Measurements from ENCODE around the gene OR51B4. TPM values are rescaled to one million over a fixed set of nuclear protein-coding genes. Genes with fewer than 3 reads are reported as not detected.
"Not testable (repeated sequence)": the region's sequence is repeated elsewhere in the genome, so short reads cannot be mapped to it uniquely, and the experiment has no call there.

Gene OR51B4
- total RNA-seq, result not detected

GRCh38 chr11:5301846-5302245, at the start of gene OR51B4:
TSS of gene OR51B4 (minus strand) at chr11:5301946. CDS start at chr11:5301946, 0 bp downstream.
- no peak within 1 kb of the TSS for H3K4me3 ChIP-seq (ENCODE audit: low read length)
- no peaks in the 10 kb centered on the region for H3K9me3 ChIP-seq (ENCODE audit: low read depth, low read length)

GRCh38 chr11:5351208-5351607, 49.5 kb upstream of the OR51B4 start, which contains the start of gene OR51B6:
TSS of gene OR51B6 (plus strand) at chr11:5351508. CDS start at chr11:5351508, 0 bp downstream.
- H3K4me1 ChIP-seq (ENCODE audit: insufficient read depth, low read length), result no peaks in the 10 kb centered on the region
- H3K27me3 ChIP-seq (ENCODE audit: insufficient read depth, low read length), result no peaks in the 10 kb centered on the region
- no peak within 1 kb of the TSS for H3K4me3 ChIP-seq (ENCODE audit: low read length)
- H3K9me3 ChIP-seq (ENCODE audit: low read depth, low read length), result no peaks in the 10 kb centered on the region

More at GRCh38 chr11:5301846-5302245, at the start of gene OR51B4:
- H3K4me1 ChIP-seq (ENCODE audit: insufficient read depth, low read length), result no peaks in the 10 kb centered on the region
- H3K27me3 ChIP-seq (ENCODE audit: insufficient read depth, low read length), result no peaks in the 10 kb centered on the region

- Histone ChIP-seq H3K9me3 (ENCODE audit: low read depth, low read length) (no peaks in the 10 kb centered on the region), H3K27me3 (ENCODE audit: insufficient read depth, low read length) (no peaks in the 10 kb centered on the region), H3K4me1 (ENCODE audit: insufficient read depth, low read length) (no peaks in the 10 kb centered on the region), H3K4me3 (ENCODE audit: low read length) (no peak overlapping the region)
These were observed 47.8 kb upstream of the OR51B4 start for GRCh38 chr11:5349550-5349949.

- Histone ChIP-seq H3K27me3 (ENCODE audit: insufficient read depth, low read length) (no peaks in the 10 kb centered on the region), H3K9me3 (ENCODE audit: low read depth, low read length) (no peaks in the 10 kb centered on the region), H3K4me1 (ENCODE audit: insufficient read depth, low read length) (no peaks in the 10 kb centered on the region), H3K4me3 (ENCODE audit: low read length) (no peak overlapping the region)
These were observed 46.9 kb upstream of the OR51B4 start for GRCh38 chr11:5348551-5349194.

GRCh38 chr11:5345831-5346230, 44.1 kb upstream of the OR51B4 start:
- H3K4me1 ChIP-seq (ENCODE audit: insufficient read depth, low read length), result no peaks in the 10 kb centered on the region
- H3K9me3 ChIP-seq (ENCODE audit: low read depth, low read length), result no peaks in the 10 kb centered on the region
- H3K4me3 ChIP-seq (ENCODE audit: low read length), result no peak overlapping the region
- H3K27me3 ChIP-seq (ENCODE audit: insufficient read depth, low read length), result no peaks in the 10 kb centered on the region

- H3K4me1 ChIP-seq (ENCODE audit: insufficient read depth, low read length), result no peaks in the 10 kb centered on the region
These were observed 42.0 kb upstream of the OR51B4 start, which contains the start of gene OR51B5 for GRCh38 chr11:5343474-5344335. TSS of gene OR51B5 (minus strand) at chr11:5343524. CDS start at chr11:5343524, 0 bp downstream.

GRCh38 chr11:5339771-5340322, 38.1 kb upstream of the OR51B4 start:
- no peak overlapping the region for H3K4me3 ChIP-seq (ENCODE audit: low read length)
- H3K9me3 ChIP-seq (ENCODE audit: low read depth, low read length), result no peaks in the 10 kb centered on the region
- no peaks in the 10 kb centered on the region for H3K4me1 ChIP-seq (ENCODE audit: insufficient read depth, low read length)
- no peaks in the 10 kb centered on the region for H3K27me3 ChIP-seq (ENCODE audit: insufficient read depth, low read length)

More at GRCh38 chr11:5343474-5344335, 42.0 kb upstream of the OR51B4 start, which contains the start of gene OR51B5:
- Histone ChIP-seq H3K4me3 (ENCODE audit: low read length) (no peak within 1 kb of the TSS), H3K9me3 (ENCODE audit: low read depth, low read length) (no peaks in the 10 kb centered on the region), H3K27me3 (ENCODE audit: insufficient read depth, low read length) (no peaks in the 10 kb centered on the region)

- H3K9me3 ChIP-seq (ENCODE audit: low read depth, low read length); H3K27me3 ChIP-seq (ENCODE audit: insufficient read depth, low read length); H3K4me3 ChIP-seq (ENCODE audit: low read length); H3K4me1 ChIP-seq (ENCODE audit: insufficient read depth, low read length): not testable (repeated sequence)
These were observed 35.5 kb upstream of the OR51B4 start for GRCh38 chr11:5337253-5337652.

- Histone ChIP-seq H3K27me3 (ENCODE audit: insufficient read depth, low read length) (no peaks in the 10 kb centered on the region), H3K4me3 (ENCODE audit: low read length) (no peak overlapping the region), H3K4me1 (ENCODE audit: insufficient read depth, low read length) (no peaks in the 10 kb centered on the region), H3K9me3 (ENCODE audit: low read depth, low read length) (no peaks in the 10 kb centered on the region)
These were observed 34.6 kb upstream of the OR51B4 start for GRCh38 chr11:5336331-5336730.

GRCh38 chr11:5335170-5335569, 33.4 kb upstream of the OR51B4 start:
- Histone ChIP-seq H3K9me3 (ENCODE audit: low read depth, low read length) (no peaks in the 10 kb centered on the region), H3K27me3 (ENCODE audit: insufficient read depth, low read length) (no peaks in the 10 kb centered on the region), H3K4me1 (ENCODE audit: insufficient read depth, low read length) (no peaks in the 10 kb centered on the region), H3K4me3 (ENCODE audit: low read length) (no peak overlapping the region)

GRCh38 chr11:5324197-5324596, 22.5 kb upstream of the OR51B4 start, which contains the start of gene OR51B2:
TSS of gene OR51B2 (minus strand) at chr11:5324297. CDS start at chr11:5324297, 0 bp downstream.
- no peaks in the 10 kb centered on the region for H3K27me3 ChIP-seq (ENCODE audit: insufficient read depth, low read length)
- no peaks in the 10 kb centered on the region for H3K4me1 ChIP-seq (ENCODE audit: insufficient read depth, low read length)
- H3K4me3 ChIP-seq (ENCODE audit: low read length), result no peak within 1 kb of the TSS
- no peaks in the 10 kb centered on the region for H3K9me3 ChIP-seq (ENCODE audit: low read depth, low read length)

- no peaks in the 10 kb centered on the region for H3K4me1 ChIP-seq (ENCODE audit: insufficient read depth, low read length)
- H3K4me3 ChIP-seq (ENCODE audit: low read length), result no peak overlapping the region
- no peaks in the 10 kb centered on the region for H3K27me3 ChIP-seq (ENCODE audit: insufficient read depth, low read length)
- H3K9me3 ChIP-seq (ENCODE audit: low read depth, low read length), result no peaks in the 10 kb centered on the region
These were observed 15.5 kb upstream of the OR51B4 start for GRCh38 chr11:5317292-5317691.

GRCh38 chr11:5313326-5314023, 11.7 kb upstream of the OR51B4 start:
- H3K27me3 ChIP-seq (ENCODE audit: insufficient read depth, low read length), result not testable (repeated sequence)

GRCh38 chr11:5310423-5310822, 8.7 kb upstream of the OR51B4 start:
- Histone ChIP-seq H3K9me3 (ENCODE audit: low read depth, low read length) (no peaks in the 10 kb centered on the region), H3K27me3 (ENCODE audit: insufficient read depth, low read length) (no peaks in the 10 kb centered on the region), H3K4me1 (ENCODE audit: insufficient read depth, low read length) (no peaks in the 10 kb centered on the region), H3K4me3 (ENCODE audit: low read length) (no peak overlapping the region)

More at GRCh38 chr11:5313326-5314023, 11.7 kb upstream of the OR51B4 start:
- not testable (repeated sequence) for H3K4me1 ChIP-seq (ENCODE audit: insufficient read depth, low read length); H3K4me3 ChIP-seq (ENCODE audit: low read length); H3K9me3 ChIP-seq (ENCODE audit: low read depth, low read length)

All from mononuclear cell (primary cell).